Right lobe of liver (tissue), 4 donors: ENCODE measurements around the gene KLHL30.

ENCODE experiments used
- POLR2A ChIP-seq: fragments of 450-650 bp; IDR thresholded peaks from one replicate; pipeline ENCODE4 v1.6.1; 2017; ENCODE audit warnings: antibody characterized with exemption, mild to moderate bottlenecking
- TF ChIP-seq, protein P1 (sequence below), 4 donors: fragments of 200-600 bp in 3 of 4; fragments of 450-650 bp in 1 of 4; IDR thresholded peaks; one replicate each; pipeline versions ENCODE4 v1.5.1 to v1.8.0; 2016 to 2022; ENCODE audit warnings: antibody characterized with exemption in 4 of 4, mild to moderate bottlenecking in 2 of 4
- donor health status: DM: no; HTN: no; CAD: no.
- donor health status: DM: no; HTN: no; CAD: no.
- donor health status: DM: no; HTN: yes; CAD: no.

DNA sequence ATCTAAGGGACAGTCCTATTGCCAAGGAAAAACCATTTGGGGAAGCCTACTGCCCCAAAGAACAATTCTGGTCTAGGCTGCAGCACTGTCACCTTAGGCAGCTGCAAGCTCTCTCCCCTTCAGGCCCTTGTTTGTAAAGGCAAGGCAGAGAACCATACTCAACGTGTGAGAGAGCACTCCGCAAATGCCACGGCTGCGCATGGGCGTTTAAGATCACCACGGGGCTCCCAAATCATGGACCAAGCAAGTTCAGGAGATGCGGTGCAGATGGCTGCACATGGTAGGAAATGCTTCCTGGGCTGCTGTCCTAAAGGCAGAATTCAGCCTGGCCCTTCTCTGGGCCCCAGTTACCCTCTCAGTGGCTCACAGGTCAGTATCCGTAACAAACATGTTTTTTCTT is 35.8 kb downstream of the KLHL30 start:
- TF ChIP-seq, protein P1, sequence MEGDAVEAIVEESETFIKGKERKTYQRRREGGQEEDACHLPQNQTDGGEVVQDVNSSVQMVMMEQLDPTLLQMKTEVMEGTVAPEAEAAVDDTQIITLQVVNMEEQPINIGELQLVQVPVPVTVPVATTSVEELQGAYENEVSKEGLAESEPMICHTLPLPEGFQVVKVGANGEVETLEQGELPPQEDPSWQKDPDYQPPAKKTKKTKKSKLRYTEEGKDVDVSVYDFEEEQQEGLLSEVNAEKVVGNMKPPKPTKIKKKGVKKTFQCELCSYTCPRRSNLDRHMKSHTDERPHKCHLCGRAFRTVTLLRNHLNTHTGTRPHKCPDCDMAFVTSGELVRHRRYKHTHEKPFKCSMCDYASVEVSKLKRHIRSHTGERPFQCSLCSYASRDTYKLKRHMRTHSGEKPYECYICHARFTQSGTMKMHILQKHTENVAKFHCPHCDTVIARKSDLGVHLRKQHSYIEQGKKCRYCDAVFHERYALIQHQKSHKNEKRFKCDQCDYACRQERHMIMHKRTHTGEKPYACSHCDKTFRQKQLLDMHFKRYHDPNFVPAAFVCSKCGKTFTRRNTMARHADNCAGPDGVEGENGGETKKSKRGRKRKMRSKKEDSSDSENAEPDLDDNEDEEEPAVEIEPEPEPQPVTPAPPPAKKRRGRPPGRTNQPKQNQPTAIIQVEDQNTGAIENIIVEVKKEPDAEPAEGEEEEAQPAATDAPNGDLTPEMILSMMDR (IDR thresholded peaks at IDR 0.05), result no peak
- TF ChIP-seq POLR2A, result no peak
